RPMI7951 (cell line): ENCODE results near the gene TMEM39A. TPM values are rescaled to one million over a fixed set of nuclear protein-coding genes. Genes with fewer than 3 reads are reported as not detected.

ENCODE experiments used
- DNase-seq: peaks from one replicate; pipeline ENCODE4 v3.0.0-alpha.2; 2012; ENCODE audit warnings: low read depth
- total RNA-seq: library from RNA; depleted of rRNA; stranded (reverse); fragments of >200 nt; shearing (Covaris generic); gene quantifications from 2 replicates; pipeline ENCODE4 v1.2.3, GENCODE V29; 2014; rRNA removed

Gene TMEM39A
- total RNA-seq, 1 experiment from 2014 or later = 39.4 TPM

DNA sequence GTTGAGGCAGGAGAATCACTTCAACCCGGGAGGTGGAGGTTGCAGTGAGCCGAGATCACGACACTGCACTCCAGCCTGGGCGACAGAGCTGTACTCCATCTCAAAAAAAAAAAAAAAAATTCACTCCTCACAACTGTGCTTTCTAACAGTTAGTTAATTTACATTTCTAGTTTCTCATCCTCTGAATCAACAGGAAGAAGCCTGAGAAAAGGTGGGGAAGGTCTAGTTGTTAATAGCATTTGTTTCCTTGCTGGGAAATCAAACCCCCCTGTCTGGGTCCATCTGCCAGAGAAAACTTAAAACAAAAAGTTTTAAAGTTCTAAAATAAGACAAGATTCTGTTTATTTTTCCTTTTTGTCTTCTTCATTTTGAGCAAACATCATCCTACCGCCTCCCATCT is 62.3 kb downstream of the TMEM39A start:
- no peak for DNase-seq

DNA sequence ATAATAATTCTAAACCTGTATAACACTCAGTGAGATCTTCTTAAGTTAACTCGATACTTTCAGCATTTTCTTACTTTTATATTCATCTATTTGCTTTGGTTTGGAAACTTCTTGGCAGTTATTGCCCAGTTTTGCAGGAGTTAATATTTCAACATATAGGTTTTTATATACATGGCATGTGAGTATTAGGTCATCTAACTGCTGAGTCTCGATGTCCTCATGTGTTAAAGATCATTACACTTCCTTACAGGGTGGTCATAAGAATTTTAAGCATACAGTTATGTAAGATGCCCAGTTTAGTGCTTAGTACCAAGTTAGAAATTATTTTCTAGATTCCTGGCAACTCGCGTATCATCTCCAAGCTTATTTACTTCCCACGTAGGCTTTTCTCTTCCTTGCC is 62.9 kb downstream of the TMEM39A start:
- DNase-seq = no peak

DNA sequence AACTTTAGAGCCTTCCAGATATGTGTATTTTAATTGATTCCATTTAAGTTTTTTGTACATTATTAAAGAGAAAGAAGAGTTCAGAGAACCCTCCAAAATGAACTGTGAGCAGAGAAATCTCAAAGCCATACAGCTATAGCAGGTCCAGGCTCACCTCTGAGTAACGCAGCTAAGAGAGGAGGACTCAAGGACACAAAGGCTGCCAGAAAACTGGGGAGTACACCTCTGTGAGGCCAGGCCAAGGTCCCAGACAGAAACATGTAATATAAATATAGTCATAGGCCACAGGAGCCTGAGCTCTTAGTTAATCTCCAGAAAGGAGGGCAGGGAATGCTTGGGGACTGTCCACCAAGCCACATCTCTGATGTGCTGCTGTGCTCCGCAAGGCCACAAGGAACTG is 66.5 kb downstream of the TMEM39A start:
- DNase-seq = no peak

DNA sequence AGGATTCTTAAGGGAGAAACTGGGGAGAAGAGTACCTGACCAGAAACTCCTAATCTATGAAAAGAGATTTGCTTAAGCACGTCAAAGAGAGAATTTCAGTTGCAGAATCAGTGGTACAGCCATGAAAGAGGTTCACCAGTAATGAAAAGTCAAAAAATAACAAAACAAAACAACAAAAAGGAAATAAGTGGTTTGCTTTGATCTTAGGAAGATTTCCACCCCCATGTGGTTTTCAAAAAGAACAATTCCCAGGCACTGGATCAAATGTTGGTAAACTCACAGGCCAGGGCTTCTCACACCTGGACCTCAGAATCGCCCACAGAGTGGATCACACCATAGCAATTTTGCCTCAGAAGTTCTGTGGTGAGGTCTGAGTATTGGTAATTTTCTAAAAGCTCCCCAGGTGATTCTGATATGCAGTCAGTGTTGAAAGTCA is 67.5 kb downstream of the TMEM39A start:
- no peak for DNase-seq

DNA sequence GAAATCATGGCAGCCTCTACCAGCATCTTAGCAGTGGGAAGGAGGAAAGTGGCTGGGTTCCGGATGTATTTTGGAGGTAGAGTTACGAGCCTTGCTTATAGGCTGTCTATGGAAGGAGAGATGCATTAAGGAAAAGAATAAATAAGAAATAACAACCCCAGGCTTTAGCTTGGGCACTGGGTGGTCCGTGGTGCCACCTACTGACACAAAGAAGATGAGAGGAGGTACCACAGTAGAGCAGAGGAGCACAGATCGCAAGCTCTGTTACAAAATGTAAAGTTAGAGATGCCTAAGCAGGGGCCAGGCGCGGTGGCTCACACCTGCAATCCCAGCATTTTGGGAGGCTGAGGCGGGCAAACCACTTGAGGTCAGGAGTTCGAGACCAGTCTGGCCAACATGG is 74.8 kb downstream of the TMEM39A start:
- peak; percentile 3 for DNase-seq

GRCh38 chr3:119382134-119382533 is 81.3 kb downstream of the TMEM39A start:
- DNase-seq = no peak

DNA sequence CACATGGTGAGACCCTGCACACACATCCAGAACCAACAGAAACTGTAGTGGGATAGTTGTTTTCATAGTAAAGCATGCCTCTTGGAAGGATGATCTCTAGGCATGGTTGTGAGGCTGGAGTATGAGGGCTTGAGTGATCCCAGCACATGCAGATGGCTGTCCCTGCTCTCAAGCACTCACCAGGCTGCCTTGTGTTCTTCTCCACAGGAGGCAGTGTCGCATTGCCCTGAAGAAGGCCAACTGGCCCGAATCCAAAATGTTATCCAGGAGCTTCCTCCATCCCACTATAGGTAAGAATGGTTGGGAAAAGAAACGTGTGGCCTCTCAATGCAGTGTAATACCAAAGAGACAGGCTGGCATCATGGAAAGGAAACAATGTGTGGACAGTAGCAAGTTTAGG is 82.7 kb downstream of the TMEM39A start:
- DNase-seq = peak; percentile 13

Other genes with a start within 250 kb of the TMEM39A start
- 19.2 and 20.3 TPM in 2 replicates for gene B4GALT4, start 222.7 kb downstream of the TMEM39A start, total RNA-seq
- 4.2 and 4.7 TPM in 2 replicates for gene ARHGAP31, start 169.2 kb downstream of the TMEM39A start, total RNA-seq
- 15.4 and 17.3 TPM in 2 replicates for gene POGLUT1, start 5.3 kb upstream of the TMEM39A start, total RNA-seq
- gene TIMMDC1, start 34.9 kb upstream of the TMEM39A start, total RNA-seq = 125 and 143 TPM in 2 replicates
- gene CD80, start 96.0 kb upstream of the TMEM39A start, total RNA-seq = not detected in 2 replicates
- gene ADPRH, start 115.9 kb upstream of the TMEM39A start, total RNA-seq = 3.8 and 5.6 TPM in 2 replicates
- 0.20 TPM in 1 of 2 replicates, not detected in the other for gene PLA1A, start 134.3 kb upstream of the TMEM39A start, total RNA-seq
- not detected in 2 replicates for gene POPDC2, start 197.0 kb upstream of the TMEM39A start, total RNA-seq
- 81.9 and 86.8 TPM in 2 replicates for gene COX17, start 213.8 kb upstream of the TMEM39A start, total RNA-seq
- gene CFAP91, start 239.4 kb upstream of the TMEM39A start, total RNA-seq = not detected in 2 replicates